ENCODE results near the gene HDAC8.
"Not testable (repeated sequence)": the region's sequence is repeated elsewhere in the genome, so short reads cannot be mapped to it uniquely, and the experiment has no call there.

Gene HDAC8

DNA sequence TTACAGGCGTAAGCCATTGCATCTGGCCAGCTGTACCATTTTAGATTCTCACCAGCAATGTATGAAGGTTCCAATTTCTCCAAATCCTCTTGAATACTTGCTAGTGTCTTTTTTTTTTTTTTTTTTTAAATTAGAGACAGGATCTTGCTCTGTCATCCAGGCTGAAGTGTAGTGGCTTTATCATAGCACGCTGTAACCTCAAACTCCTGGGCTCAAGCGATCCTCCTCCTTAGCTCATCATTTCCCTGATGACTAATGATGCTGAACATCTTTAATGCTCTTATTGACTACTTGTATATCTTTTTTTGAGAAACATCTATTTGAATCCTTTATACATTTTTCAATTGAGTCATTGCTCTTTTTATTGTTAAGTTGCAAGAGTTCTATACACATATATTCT is 40.3 kb downstream of the HDAC8 start:
- DNase-seq, result no peak

DNA sequence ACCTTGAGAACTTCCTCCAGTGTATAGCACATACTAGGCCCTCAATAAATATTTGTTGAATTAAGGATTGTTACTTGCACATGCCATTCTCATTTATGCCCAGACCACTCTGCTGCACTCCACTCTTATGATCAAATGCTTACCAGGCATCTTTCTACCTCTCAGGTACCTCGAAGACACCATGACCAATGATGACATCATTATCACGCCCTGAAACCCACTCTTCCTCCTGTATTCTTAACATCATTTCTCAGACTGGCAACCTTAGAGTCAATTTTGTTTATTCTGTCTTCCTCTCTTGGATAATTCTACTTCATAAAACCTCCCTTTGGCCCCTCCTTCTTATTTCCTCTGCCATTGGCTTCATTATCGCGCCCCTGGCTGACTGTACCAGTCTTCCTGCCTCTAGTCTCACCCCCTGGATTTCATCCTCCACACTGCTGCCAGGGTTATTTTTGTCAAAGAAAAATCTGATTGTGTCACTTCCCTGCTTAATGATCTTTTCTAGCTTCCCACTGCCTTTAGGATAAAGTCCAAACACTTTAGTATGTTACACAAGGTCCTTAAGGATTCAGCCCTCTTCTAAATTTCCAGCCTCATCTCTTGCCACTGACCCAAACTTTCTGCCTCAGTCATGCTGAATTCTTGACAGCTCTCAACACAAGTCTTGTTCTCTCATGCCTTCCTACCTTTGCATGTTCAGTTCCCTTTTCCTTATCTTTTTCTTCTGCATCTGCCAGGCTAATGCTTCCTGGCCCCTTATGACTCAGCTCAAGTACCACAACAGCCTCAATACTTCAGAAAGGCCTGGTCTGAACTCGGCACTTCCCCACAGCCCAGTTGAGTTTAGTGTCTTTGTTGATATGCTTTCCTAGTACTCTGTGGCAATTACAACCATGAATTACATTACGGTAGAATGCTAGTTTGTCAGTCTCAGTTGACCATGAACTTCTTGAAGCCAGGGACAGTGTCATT is 45.8 kb downstream of the HDAC8 start:
- DNase-seq, result no peak

DNA sequence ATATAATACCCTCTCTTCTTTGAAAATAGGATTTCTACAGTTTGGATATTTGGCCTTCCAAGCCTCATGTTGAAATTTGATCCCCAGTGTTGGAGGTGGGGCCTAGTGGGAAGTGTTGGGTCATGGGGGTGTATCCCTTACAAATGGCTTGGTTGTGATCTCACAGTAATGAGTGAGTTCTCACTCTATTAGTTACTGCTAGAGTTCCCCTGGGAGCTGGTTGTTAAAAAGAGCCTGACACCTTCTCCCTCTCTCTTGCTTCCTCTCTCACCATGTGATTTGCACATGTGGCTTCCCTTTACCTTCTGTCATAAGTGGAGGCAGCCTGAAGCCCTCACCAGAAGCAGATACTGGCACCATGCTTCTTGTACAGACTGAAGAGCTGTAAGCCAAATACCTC is 73.9 kb downstream of the HDAC8 start:
- DNase-seq, result no peak

DNA sequence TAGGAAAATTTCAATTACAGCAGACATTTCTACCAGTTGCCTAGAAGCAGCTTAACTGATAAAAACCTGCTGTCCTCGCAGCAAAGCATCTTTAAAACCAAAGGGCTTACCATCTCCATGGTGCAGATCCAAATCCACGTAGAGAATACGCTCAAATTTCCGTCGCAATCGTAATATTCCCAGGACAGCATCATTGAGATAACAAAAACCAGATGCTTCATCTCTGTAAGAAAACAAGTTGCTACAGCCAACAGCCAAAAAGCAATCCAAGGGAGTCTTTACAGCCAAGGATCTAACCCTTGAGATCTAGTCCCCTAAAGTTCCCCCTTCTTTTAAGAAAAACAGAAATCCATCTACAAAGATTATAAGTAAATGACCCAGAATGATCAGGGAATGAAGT is 77.6 kb downstream of the HDAC8 start:
- no peak for DNase-seq

DNA sequence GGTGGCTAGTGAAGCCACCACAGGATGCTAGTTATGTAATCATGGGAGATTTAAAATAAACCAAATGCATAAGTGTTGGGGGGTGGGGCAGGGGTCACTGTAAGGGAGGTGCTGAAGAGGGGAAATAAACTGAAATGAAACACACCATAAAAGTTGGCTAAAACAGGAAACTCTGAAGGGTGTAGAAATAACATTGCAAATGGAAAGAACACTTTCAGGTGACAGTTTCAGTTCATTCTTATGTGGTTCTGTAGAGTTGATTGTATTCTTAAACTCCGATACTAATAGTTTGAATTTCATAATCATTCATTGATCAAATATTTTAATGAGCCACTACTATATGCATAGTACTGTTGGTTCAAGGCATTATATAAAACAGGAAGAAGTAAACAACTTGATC is 80.1 kb downstream of the HDAC8 start:
- DNase-seq, result no peak

DNA sequence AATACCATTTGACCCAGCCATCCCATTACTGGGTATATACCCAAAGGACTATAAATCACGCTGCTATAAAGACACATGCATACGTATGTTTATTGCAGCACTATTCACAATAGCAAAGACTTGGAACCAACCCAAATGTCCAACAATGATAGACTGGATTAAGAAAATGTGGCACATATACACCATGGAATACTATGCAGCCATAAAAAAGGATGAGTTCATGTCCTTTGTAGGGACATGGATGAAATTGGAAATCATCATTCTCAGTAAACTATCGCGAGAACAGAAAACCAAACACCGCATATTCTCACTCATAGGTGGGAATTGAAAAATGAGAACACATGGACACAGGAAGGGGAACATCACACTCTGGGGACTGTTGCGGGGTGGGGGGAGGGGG is 82.4 kb downstream of the HDAC8 start:
- DNase-seq, result not testable (repeated sequence)

DNA sequence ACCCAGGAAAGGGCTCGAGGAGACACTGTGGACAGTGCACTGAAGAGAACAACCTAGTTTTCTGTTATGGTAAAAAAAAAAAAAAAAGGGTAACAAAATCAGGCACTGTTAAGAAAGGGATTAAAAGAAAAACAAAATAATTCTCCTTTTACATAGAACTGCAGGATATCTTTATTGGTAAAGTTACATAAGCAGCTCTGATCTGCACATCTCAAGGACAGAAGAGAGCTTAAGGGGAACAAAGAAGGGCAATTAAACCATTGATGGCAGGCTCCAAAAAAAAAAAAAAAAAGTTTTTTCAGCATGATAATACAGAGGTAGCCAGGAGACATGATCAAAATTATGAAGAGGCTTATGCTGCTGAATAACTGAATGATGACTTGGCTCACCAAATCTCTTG is 85.0 kb downstream of the HDAC8 start:
- no peak for DNase-seq

DNA sequence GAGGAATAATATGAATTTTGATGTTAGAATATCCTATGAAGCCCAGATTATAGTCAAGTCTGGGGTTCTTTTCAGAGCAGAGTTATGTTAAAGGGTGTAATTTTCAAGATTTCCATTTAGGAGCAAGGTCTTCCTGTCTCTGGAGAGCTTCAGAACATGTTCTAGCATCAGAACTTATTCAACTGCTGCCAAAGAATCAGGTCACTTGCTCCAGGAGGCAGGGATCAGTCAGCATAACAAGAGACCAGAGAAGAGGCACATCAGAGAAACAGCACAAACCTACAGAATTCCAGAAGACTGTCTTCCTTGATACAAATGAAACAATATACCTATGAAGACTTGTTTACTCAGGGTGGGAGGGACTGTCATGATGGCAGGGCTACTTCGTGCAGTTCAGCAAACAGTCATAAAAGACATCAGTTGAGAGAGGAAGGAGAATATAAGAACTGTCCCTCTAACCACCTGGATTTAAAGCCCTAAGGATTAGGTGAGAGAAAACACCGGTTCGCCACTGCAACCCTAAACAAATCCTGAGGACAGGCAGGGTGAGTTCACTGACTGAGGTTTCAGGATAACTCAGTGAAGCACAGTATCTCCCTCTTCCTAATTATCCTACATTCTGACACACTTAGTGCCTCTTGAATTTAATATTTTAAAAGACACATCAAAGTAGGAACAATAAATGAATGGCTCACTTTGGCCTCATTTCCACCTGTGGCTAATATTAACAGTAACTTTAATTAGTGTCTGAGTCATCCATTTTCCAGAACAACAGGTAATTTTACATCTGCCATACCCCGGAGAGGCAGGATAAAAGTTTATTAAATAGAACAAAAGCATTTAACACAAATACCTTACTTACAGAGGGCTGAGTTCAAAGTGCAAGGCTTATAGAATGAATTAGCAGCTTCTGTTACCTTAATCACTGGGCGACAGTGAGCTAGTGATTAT is 93.0 kb downstream of the HDAC8 start:
- no peak for DNase-seq

DNA sequence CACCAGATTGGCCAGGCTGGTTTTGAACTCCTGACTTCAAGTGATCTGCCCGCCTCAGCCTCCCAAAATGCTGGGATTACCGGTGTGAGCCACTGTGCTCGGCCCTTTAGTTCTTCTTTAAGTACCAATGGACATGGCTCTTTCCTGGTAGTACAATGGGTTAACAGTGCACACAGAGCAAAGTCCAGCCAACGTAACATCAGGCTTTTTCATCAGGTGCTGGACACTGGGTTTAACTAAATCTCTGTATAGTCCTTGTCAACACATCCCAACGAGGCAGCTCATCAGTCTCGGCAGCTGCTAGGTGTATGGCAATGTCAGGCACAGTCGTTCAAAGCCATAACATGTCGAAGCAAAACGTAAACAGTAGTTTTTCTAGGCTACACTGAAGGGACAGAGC is 93.8 kb downstream of the HDAC8 start:
- DNase-seq, result no peak

DNA sequence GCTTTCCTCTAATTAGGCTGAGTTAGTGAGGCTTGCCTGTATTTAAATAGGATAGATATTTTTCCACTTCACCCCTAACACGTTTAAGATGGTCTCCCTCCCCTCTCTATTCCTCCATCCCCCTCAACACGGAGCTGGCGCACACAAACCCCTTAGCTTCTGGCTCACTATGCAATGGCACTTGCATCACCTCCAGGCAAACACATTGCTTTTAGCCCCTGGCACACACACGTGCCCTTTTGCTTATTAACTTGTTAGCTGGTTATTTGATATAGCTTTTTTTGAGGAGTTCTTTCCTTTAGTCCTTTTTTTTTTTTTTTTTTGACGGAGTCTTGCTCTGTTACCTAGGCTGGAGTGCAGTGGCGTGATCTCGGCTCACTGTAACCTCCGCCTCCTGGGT is 94.3 kb downstream of the HDAC8 start:
- DNase-seq, result no peak

DNA sequence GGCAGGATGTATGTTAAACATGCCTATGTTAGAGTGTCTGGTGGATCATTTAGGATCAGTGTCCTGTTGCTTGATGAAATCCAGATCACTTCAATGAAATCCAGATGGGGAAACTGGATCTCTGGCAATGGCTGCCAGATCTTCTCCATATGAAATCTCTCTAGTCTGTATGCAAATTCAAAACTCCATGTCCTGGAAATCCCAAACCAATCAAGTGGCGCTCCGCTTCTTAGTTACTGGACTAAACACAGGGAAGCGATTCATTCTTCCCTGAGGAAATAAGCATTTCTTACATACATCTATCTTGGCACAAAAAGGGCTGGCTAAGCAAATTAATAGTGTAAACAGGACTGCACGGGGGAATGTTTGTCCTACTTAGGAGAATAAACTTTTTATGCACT is 94.9 kb downstream of the HDAC8 start:
- DNase-seq, result no peak

DNA sequence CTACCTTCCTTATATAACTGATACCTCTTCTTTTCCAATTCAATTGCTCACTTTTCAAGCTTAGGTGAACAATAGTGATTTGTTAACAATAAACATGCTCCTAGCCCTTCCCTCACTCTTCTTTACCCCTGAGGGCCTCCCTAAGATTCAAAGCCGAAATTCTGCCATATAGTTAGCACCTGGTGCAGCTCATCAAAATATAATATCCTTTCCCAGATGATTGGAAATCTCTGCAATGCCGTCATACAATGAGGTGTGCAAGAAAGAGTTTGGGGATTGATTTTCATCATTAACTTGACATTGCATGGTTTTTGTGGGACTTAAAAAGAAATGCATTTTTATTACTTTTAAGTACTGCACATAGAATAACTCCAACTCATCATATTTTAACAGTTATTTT is 95.3 kb downstream of the HDAC8 start:
- no peak for DNase-seq

DNA sequence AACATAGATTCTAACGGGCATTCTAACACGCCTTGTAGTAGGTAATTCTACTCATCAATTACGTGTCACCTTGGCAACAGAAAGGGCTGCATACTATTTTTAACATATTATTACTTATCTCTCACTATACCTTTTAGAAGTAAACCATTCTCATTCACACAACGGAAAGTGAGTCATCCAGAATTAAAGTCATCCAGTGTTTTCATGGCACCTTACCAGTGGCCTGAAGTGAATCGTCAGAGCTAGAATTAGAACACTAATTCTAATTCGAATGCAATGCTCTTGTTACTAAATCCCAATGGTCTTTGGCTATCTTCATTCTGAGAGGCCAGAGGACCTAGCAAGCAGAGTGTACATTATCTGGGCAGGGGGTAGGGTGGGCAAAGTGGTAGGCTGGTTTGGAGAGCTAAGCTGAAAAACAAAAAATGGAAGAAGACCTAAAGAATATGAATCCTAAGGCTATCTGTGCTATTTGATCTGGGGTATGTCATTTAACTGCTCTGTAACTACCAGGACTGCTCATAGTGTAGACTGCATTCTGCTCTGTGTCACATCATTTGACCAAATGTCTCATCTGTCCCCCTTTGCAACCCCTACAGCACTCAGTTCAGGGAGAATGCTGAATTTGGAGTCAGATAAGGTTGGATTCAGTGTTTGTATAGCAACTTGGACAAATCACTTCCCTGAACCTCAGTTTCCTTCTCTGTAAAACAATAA is 96.5 kb downstream of the HDAC8 start:
- no peak for DNase-seq

DNA sequence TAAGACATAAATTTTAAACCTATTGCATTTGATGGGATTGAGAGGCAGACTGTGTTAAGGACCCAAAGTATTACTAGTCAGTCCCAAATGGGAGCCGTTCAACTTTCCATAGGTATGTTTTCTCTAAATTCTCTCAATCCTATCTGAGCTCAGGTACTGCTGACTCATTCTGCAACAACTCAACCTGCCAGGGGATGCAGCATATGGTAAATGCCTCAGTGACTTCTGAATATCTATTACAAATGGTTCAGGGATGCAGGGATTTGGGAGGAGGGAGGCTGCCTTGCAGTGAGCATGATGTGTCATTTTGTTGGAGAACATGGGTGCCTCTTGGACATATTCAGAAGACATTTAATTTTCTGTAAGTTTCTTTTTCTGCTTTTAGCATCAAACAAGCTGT is 97.3 kb downstream of the HDAC8 start:
- DNase-seq, result no peak

DNA sequence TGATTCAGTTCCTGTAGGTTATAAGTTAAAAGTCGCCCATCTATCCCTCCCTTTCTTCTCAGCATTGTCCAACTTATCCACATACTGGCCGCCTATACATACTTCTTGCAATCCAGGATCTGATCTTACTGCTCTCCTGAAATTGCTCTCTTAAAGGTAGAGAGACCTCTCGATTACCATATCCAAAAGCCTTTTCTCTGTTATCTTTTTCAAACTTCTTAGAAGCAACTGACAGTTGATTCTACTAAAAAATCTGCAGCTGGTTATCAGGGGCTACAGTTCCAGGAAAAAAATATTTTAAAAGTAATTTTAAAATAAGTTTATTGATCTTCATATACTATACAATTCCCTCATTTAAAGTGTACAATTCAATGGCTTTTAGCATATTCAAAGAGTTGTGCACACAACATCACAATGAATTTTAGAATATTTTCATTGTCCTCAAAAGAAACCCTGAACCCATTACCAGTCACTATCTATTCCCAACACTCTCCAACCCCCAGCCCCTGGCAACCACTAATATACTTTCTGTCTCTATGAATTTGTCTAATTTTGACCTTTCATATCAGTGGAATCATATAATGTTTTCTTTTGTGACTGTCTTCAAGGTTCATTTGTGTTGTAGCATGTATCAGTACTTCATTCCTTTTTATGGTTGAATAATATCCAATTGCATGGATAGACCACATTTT is 102.0 kb downstream of the HDAC8 start:
- no peak for DNase-seq

DNA sequence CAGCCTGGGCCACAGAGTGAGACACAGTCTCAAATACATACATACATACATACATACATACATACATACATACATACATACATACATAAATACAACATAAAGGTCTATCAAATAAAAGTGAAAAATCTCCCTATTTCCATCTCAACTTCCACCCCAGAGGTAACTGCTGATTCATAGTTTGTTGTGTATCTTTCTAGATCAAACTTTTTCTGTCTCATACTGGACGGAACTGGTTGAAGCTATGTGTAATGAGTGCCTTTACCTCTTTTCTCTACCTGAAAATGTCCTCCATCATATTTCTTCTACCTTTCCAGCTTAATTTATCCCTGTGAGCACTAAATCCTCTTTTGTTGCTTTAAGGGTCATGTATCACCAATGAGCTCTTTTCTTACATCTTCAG is 102.5 kb downstream of the HDAC8 start:
- no peak for DNase-seq

DNA sequence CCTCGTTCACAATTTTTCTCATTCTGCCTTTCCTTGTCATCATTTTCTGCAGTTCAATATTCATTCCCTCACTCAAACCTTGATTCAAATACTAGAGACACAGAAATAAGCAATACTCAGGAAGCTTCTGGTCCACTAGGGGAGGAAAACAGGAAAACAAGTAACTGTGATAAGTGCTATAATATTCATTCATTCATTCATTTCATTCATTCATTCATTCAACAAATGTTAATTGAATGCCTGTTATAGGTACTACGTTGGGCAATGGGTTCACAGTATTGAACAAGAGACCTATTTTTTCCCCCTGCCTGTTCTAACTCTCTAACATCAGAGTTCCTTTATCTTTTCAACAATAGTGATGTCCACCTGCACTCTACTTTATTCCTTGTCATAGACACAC is 104.0 kb downstream of the HDAC8 start:
- no peak for DNase-seq

DNA sequence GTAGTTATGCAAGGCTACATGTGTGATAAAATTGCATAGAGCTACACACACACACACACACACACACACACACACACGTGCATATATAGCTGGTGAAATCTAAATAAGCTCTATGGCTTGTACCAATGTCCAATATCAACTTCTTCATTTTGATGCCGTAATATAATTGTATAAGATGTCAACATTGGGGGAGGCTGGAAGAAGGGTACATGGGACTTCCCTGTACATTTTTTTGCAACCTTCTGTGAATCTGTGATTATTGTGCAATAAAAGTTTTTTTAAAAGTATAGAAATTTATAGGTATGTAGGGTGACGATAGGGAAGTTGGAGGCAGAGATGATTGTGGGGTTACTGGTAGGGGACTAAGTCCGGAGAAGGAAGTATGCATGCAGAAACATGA is 105.5 kb downstream of the HDAC8 start:
- DNase-seq, result no peak

DNA sequence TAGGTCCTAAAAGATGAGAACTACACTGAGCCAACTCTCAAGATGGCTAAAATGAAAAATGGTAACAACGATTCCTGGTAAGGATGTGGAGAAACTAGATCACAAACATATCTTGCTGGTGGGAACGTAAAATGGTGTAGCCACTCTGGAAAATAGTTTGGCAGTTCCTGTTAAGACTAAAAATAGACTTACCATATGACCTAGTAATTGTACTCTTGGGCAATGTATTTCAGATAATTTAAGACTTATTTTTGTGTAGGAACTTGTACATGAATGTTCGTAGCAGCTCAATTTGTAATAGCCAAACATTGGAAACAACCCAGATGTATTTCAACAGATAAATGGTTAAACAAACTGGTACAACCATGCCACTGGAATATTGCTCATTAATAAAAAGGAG is 106.2 kb downstream of the HDAC8 start:
- DNase-seq, result no peak

DNA sequence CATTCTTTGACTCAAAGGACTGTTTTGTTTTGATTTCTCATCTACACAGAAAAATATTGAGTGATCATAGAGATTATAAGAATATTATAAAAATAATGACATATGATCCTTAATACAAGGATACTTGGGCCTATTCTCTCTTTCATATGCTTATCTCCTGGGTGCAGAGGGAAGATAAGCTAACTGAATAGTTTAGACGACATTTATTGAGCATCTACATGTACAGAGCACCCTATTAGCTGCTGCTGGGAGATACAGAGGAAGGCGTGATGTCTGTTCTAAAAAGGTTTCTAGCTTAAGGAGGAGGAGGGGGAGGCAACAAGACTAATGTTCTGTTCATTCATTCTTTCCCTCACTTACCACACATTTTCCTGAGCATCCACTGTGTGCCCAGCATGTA is 106.8 kb downstream of the HDAC8 start:
- DNase-seq, result no peak

DNA sequence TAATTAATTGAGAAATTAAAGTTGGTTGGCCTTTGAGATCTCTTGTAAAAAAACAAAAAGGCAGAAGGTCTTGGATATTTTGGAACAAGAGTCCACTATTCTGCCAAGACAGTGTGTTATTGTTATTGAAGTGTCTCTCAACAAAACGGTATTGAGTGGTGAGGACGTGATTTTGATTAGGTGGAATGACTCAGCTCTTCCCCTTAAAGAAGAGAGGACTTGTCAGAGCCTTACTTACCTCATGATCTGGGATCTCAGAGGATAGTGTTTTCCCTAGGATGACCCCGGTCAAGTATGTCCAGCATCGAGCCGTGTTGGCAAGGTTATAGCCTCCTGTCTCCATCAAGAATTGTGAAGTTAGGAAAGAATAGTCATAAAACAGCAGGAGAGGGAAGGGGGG is 110.9 kb downstream of the HDAC8 start:
- DNase-seq, result no peak

DNA sequence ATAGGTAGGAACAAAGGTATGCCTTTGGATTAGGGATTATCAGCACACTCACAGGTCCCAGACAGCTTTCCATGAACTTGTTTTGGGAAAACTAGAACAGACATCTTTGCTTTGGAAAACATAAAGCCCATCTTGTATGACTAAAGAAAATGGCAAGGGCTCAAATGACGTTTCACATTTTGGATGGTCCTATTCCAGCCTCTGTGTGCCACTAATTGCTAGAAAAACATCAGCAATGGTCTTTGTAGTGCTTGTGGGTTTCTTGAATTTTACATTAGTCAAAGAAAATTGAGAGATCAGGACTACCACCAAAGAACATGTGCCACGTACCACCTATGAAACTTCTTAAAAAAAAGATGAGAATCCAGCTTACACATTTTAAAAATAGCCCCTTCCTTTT is 111.4 kb downstream of the HDAC8 start:
- DNase-seq, result no peak

DNA sequence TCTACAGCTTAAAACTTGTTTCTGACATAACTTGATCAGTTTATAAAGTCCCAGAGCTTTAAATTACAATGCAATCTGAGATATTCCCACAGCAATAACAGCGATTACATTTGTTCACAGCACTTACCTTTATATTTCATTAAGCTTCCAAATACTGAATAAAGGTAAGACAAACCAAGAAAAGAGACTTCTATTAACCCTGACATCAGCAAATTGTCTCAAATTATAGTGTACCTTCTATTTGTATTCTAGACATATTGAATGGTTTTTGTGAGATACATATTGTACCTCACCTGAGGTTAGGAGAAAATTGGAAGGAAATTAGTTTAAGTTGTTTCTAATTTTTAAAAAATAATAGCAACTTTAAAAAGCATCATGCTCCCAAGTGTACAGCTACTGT is 111.9 kb downstream of the HDAC8 start:
- no peak for DNase-seq

Measured in kidney glomerular epithelial cell (primary cell).